ENCODE results near the gene MAP3K13. TPM values are rescaled to one million over a fixed set of nuclear protein-coding genes. Genes with fewer than 3 reads are reported as not detected.

Gene MAP3K13
- total RNA-seq, 1 experiment from 2014 or later = 24.4 TPM

- no peak overlapping the region for H3K27ac ChIP-seq (ENCODE audit: low read length)
- DNase-seq (no peak), ATAC-seq (no peak)
- H3K9me2 ChIP-seq (replicated peaks; ENCODE audit: low read length) = no peaks in the 10 kb centered on the region
- no TSS peak for BruUV-seq (replicated peaks)
- ChIA-PET CTCF (no interaction called here), POLR2A (ENCODE audit: unreplicated experiment) (no interaction called here)
- no peak overlapping the region for H3K9ac ChIP-seq (ENCODE audit: low read length)
- TF ChIP-seq EZH2phosphoT487 (IDR thresholded peaks at IDR 0.05; ENCODE audit: borderline replicate concordance, low read length) = no peak
- TF ChIP-seq EZH2 (IDR thresholded peaks at IDR 0.05; ENCODE audit: low read length, unreplicated experiment) = no peak
- TF ChIP-seq CTCF (conservative IDR thresholded peaks at IDR 0.05; ENCODE audit: low read depth, low read length) = no peak
- no peaks in the 10 kb centered on the region for H3K79me2 ChIP-seq (ENCODE audit: low read length)
- intact Hi-C loops (cut with micrococcal nuclease) = no loop called here
- H4K20me1 ChIP-seq (ENCODE audit: low read length) = no peaks in the 10 kb centered on the region
- no peak overlapping the region for H3K4me3 ChIP-seq (ENCODE audit: low read length)
- no peaks in the 10 kb centered on the region for H3K36me3 ChIP-seq (ENCODE audit: low read depth, low read length)
- H3F3A ChIP-seq (ENCODE audit: low read length, unreplicated experiment) = no peaks in the 10 kb centered on the region
- H2AFZ ChIP-seq (ENCODE audit: low read length) = no peak overlapping the region
- no peaks in the 10 kb centered on the region; the same call in 1 of the 2 replicates for H3K4me1 ChIP-seq (ENCODE audit: insufficient read depth, low read length)
- H3K4me2 ChIP-seq (ENCODE audit: low read length) = no peak overlapping the region
- H3K27me3 ChIP-seq (ENCODE audit: low read length) = no peaks in the 10 kb centered on the region
- H3K9me3 ChIP-seq (ENCODE audit: low read length) = no peaks in the 10 kb centered on the region
Observed at GRCh38 chr3:185403002-185403401, 40.1 kb downstream of the MAP3K13 start.

- H3K4me1 ChIP-seq (ENCODE audit: insufficient read depth, low read length) = no peaks in the 10 kb centered on the region; the same call in 1 of the 2 replicates
- H3K27me3 ChIP-seq (ENCODE audit: low read length) = no peaks in the 10 kb centered on the region
- H3K79me2 ChIP-seq (ENCODE audit: low read length) = no peaks in the 10 kb centered on the region
- H3K9me2 ChIP-seq (replicated peaks; ENCODE audit: low read length) = no peaks in the 10 kb centered on the region
- no peaks in the 10 kb centered on the region for H3F3A ChIP-seq (ENCODE audit: low read length, unreplicated experiment)
- intact Hi-C loops (cut with micrococcal nuclease) = no loop called here
- ChIA-PET POLR2A (ENCODE audit: unreplicated experiment) (no interaction called here), CTCF (no interaction called here)
- no peaks in the 10 kb centered on the region for H3K36me3 ChIP-seq (ENCODE audit: low read depth, low read length)
- H3K4me2 ChIP-seq (ENCODE audit: low read length) = no peak overlapping the region
- no peaks in the 10 kb centered on the region for H3K9me3 ChIP-seq (ENCODE audit: low read length)
- H4K20me1 ChIP-seq (ENCODE audit: low read length) = no peaks in the 10 kb centered on the region
- no peak overlapping the region for H3K9ac ChIP-seq (ENCODE audit: low read length)
- DNase-seq (no peak), ATAC-seq (no peak)
- H3K4me3 ChIP-seq (ENCODE audit: low read length) = no peak overlapping the region
- no TSS peak for BruUV-seq (replicated peaks)
- H2AFZ ChIP-seq (ENCODE audit: low read length) = no peak overlapping the region
- TF ChIP-seq CTCF (conservative IDR thresholded peaks at IDR 0.05; ENCODE audit: low read depth, low read length) = no peak
- TF ChIP-seq EZH2 (IDR thresholded peaks at IDR 0.05; ENCODE audit: low read length, unreplicated experiment) = no peak
- no peak for TF ChIP-seq EZH2phosphoT487 (IDR thresholded peaks at IDR 0.05; ENCODE audit: borderline replicate concordance, low read length)
- H3K27ac ChIP-seq (ENCODE audit: low read length) = no peak overlapping the region
Observed at GRCh38 chr3:185405243-185405642, 42.3 kb downstream of the MAP3K13 start.

- POLR2A ChIA-PET (ENCODE audit: unreplicated experiment) = no interaction called here
Observed at GRCh38 chr3:185405664-185406063, 42.7 kb downstream of the MAP3K13 start.

More at GRCh38 chr3:185405664-185406063, 42.7 kb downstream of the MAP3K13 start:
- no peak for TF ChIP-seq EZH2 (IDR thresholded peaks at IDR 0.05; ENCODE audit: low read length, unreplicated experiment)
- no peak for TF ChIP-seq CTCF (conservative IDR thresholded peaks at IDR 0.05; ENCODE audit: low read depth, low read length)
- TF ChIP-seq EZH2phosphoT487 (IDR thresholded peaks at IDR 0.05; ENCODE audit: borderline replicate concordance, low read length) = no peak
- no peaks in the 10 kb centered on the region for H3K36me3 ChIP-seq (ENCODE audit: low read depth, low read length)
- no peaks in the 10 kb centered on the region for H3F3A ChIP-seq (ENCODE audit: low read length, unreplicated experiment)
- no TSS peak for BruUV-seq (replicated peaks)
- no peaks in the 10 kb centered on the region for H3K9me2 ChIP-seq (replicated peaks; ENCODE audit: low read length)
- H3K9me3 ChIP-seq (ENCODE audit: low read length) = no peaks in the 10 kb centered on the region
- H3K27me3 ChIP-seq (ENCODE audit: low read length) = no peaks in the 10 kb centered on the region
- no peaks in the 10 kb centered on the region for H3K4me1 ChIP-seq (ENCODE audit: insufficient read depth, low read length)
- no peak overlapping the region for H3K4me2 ChIP-seq (ENCODE audit: low read length)
- no peaks in the 10 kb centered on the region for H4K20me1 ChIP-seq (ENCODE audit: low read length)
- intact Hi-C loops (cut with micrococcal nuclease) = no loop called here
- DNase-seq (no peak), ATAC-seq (no peak)
- no peak overlapping the region for H3K4me3 ChIP-seq (ENCODE audit: low read length)
- CTCF ChIA-PET = no interaction called here
- H3K27ac ChIP-seq (ENCODE audit: low read length) = no peak overlapping the region
- no peaks in the 10 kb centered on the region for H3K79me2 ChIP-seq (ENCODE audit: low read length)
- no peak overlapping the region for H2AFZ ChIP-seq (ENCODE audit: low read length)
- H3K9ac ChIP-seq (ENCODE audit: low read length) = no peak overlapping the region
